HG02840 (cell line): ENCODE measurements around the gene SLC25A31.

Experiments used
- ATAC-seq: cut with Tn5 transposase; IDR thresholded peaks from one replicate; pipeline ENCODE4 v1.9.1; 2021; ENCODE audit warnings: mild to moderate bottlenecking, moderate library complexity, moderate number of reproducible peaks; ENCODE audit not compliant: unreplicated experiment, low FRiP score

The SLC25A31 gene

GRCh38 chr4:127776620-127777019 is 46.4 kb downstream of the SLC25A31 start:
- ATAC-seq = no peak

GRCh38 chr4:127777487-127777886 is 47.3 kb downstream of the SLC25A31 start:
- ATAC-seq = no peak

- no peak for ATAC-seq
Observed at GRCh38 chr4:127778102-127778501, 47.9 kb downstream of the SLC25A31 start.

DNA sequence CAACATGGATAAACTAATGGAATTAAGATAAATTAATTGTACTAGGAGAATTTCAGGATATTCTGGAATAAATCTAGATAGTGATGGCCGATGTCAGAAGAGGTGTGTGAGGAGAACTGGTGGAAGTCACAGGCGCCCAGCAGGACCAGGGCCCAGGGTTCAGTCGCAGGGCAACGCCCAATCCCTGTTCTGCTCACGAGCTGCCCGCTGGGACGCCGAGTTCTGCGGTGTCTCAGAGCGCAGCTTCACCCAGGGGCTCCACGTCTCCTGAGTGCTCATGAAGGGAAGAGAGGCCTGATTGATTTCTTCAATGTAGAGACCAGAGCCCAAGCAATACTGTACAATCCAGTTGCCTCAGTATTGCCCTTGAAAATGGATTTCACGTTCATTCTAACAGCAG is 50.4 kb downstream of the SLC25A31 start:
- ATAC-seq = no peak

- ATAC-seq = peak; percentile 29
Observed at GRCh38 chr4:127781300-127782024, 51.3 kb downstream of the SLC25A31 start.

DNA sequence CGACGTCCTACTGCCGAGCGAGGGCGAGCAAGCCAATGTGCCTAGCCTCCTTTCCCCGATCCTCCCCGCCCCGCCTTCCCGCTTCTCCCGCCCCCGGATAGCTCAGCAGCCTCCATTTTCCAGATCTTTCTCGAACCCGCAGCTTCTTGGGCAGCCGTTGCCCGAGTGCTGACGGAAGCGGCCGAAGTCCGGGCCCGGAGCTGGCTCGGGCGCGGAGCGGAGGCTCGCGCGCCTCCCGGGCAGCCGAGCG is 51.8 kb downstream of the SLC25A31 start:
- peak; percentile 69 for ATAC-seq

DNA sequence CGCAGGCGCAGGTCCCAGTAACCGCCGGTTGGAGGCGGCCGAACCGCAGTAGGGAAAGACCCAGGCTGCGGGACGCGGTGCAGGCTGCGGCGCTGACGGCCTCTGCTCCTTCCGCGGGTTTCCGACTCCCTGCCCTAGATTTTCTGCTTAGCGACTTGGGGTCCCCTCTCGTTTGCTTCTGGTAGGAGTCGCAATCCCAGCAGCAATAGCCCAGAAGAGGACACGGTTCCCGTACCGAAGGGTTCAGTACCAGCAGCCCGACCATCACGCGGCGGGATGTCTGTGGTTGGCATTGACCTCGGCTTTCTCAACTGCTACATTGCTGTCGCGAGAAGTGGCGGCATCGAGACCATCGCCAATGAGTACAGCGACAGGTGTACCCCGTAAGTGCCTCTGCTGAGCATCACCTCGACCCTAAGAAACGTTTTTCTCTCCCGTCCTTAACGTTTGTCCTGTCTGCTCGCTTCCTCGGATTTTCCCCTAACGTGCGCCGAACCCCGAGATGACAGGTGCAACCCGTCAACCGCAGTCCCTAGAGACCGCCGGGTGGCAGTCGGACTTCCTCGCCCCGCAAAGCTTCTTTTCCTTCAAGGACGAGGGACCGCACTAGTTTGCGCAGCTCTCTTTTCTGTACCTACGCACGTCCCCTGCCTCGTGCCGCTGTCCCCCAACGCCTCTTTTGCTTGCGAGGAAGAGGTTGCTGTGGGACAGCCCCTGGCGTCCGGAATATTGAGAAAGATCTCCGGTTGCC is 52.2 kb downstream of the SLC25A31 start, which contains the start of gene HSPA4L:
Gene HSPA4L (plus strand): TSS at position 48 of the 751 bp plus-strand sequence. CDS start 229 bp downstream, at position 277.
- peak; percentile 40 for ATAC-seq

DNA sequence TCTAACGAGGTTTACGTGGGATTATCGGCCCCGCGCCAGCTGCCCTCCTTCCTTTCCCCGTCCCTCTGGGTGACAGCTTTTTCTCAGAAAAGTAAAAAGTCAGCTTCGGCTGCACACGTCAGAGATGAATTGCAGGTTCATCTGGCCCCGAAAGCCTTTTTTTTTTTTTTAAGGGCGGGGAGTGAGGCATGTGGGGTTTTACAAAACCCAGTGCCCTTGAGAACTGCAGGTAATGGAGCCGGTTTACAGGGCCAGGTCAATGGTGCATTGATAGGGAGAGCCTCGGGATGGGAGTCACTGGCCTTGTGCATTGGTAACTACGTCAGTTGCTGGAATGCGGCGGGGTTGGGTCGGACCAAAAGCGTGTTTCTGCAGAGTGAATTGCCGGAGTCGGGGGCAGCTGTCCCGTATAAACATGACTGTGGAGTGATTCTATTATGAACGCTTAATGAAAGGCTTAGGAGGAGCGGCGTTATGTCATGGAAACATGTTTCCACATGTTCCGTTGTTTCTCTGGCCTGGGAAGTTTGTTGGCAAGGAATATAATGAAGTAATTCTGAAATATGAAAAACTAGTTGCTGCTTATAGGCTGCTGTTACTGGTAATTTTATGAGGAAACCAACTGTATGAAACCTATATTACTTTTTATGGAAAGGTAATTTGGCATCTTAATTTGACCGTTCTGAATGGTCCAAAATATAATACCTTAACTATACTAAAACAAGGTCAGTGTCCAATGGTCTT is 53.0 kb downstream of the SLC25A31 start:
- ATAC-seq = peak; percentile 19

DNA sequence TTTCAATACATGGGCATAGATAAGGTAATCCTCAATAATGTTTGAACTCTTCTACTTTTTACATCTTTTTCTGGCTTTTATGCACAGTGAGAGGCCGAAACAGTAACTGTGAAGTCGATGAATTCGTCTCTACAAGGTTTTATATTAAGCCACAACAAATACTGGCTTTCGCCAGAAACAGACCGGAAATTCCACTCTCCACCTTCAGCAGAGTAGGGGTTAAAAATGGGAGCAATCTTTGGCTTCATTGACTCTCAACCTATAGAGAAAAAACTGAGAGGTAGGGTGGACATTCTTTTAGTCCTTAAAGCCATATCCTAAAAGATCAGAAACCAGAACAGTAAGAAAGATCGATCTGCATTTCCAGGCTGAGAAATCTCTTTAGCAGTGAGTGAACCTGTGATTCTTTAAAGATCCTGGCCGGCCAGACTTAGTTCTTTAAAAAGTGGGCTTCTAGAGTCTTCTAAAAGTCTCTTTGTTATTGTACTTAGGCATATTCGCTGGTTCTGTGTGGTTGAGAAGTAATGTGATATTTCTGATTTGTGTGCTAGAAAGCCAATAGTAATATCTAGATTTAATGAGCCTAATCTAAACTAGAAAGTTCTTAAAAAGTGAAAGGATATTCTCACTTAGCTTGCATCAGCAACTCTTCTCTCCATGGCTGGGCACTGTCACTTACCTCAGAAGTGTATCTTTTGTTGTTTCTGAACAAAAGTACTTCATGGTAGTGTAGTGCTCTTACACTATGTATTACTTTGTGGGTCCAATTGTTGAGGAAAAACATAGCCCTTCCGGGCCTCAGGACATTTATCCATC is 54.0 kb downstream of the SLC25A31 start:
- no peak for ATAC-seq

GRCh38 chr4:127788517-127788916 is 58.3 kb downstream of the SLC25A31 start:
- ATAC-seq = no peak

DNA sequence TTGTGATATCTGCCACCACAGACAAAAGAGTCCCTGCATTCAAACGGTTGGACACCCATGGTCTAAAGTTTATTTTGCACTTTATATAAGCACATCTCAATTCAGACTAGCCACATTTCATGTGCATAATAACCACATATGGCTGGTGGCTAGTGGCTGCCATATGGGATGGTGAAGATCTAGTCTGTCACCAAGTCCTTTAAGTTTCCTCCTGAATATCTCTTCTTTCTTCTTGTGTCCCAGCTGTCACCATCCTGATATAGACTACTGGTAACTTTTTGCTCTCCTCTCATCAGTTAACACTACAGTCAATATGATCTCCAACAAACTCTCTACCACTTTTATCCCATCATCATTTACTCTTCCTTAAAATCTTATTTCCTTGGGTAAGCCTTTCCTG is 61.2 kb downstream of the SLC25A31 start:
- no peak for ATAC-seq

- no peak for ATAC-seq
Observed at GRCh38 chr4:127793528-127793927, 63.3 kb downstream of the SLC25A31 start.

- no peak for ATAC-seq
Observed at GRCh38 chr4:127799711-127800110, 69.5 kb downstream of the SLC25A31 start.

GRCh38 chr4:127809173-127809800 is 79.1 kb downstream of the SLC25A31 start:
- ATAC-seq = no peak

- ATAC-seq = no peak
Observed at GRCh38 chr4:127810551-127810950, 80.4 kb downstream of the SLC25A31 start.

DNA sequence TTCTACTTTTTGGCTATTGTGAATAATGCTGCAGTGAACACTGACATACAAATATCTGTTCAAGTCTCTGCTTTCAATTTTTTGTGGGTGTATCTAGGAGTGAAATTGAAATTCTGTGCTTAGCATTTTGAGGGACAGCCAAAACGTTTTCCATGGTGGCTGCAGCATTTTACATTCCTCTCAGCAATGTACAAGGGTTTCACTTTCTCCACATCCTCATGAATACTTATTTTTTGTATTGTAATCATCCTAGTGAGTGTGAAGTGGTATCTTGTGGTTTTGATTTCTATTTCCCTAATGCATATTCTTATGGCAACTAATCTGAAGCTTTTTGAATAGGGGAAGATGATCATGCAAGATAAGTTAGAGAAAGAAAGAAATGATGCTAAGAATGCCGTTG is 92.2 kb downstream of the SLC25A31 start:
- ATAC-seq = no peak
